Measurements from ENCODE around the gene RPS14. TPM values are rescaled to one million over a fixed set of nuclear protein-coding genes. Genes with fewer than 3 reads are reported as not detected.
A peak's percentile ranks its signal among the peaks of the same experiment; 100 is the strongest.

RPS14 gene
- 3,540 to 4,624 TPM (median 3,588 TPM) in 3 replicates for polyA plus RNA-seq
- polyA plus RNA-seq (2011; ENCODE audit: low read depth), result 630 TPM
- polyA plus RNA-seq (2011; cell fraction: cytosol; rRNA removed), result 6,466 and 6,976 TPM in 2 replicates
- 1,255 and 1,377 TPM in 2 replicates for polyA plus RNA-seq (2011; cell fraction: nucleus; rRNA removed)
- polyA plus RNA-seq (2012; ENCODE audit: low replicate concordance), result 2,935 and 4,321 TPM in 2 replicates
- polyA minus RNA-seq, result 778 to 1,315 TPM (median 1,196 TPM) in 3 replicates
- 781 TPM for polyA minus RNA-seq (2011; cell fraction: cytosol; rRNA and poly(A)+ RNA removed)
- polyA minus RNA-seq (2011; cell fraction: nucleus; rRNA and poly(A)+ RNA removed), result 129 and 187 TPM in 2 replicates

- H3K36me3 ChIP-seq (ENCODE audit: control insufficient read depth in 2 of 2, extremely low read depth in 1 of 2, insufficient read depth in 2 of 2, low read length in 2 of 2), result peaks cover 33 to 37% of the 10 kb centered on the region in 2 experiments
- FAIRE-seq (no peak), DNase-seq (ENCODE audit: low read depth, low spot score) (peak; percentile 89)
- no peaks in the 10 kb centered on the region for H3K9me3 ChIP-seq (ENCODE audit: control insufficient read depth, low read depth, low read length)
- TF ChIP-seq EZH2 (IDR thresholded peaks at IDR 0.05; ENCODE audit: low read length), result no peak
- peak; percentile 88 to 91 (median 90) for TF ChIP-seq CTCF (optimal IDR thresholded peaks at IDR 0.05 in 1 of 3, IDR thresholded peaks at IDR 0.05 in 1 of 3, conservative IDR thresholded peaks at IDR 0.05 in 1 of 3; ENCODE audit: extremely low read depth in 1 of 3, insufficient read depth in 2 of 3, low read length in 3 of 3)
- H4K20me1 ChIP-seq (ENCODE audit: control insufficient read depth, extremely low read depth, insufficient read depth, low read length), result peaks cover 31% of the 10 kb centered on the region
- peaks cover 42% of the 10 kb centered on the region for H3K79me2 ChIP-seq (ENCODE audit: control insufficient read depth, insufficient read depth, low read length)
- peak within 1 kb of the TSS; percentile 94 for H2AFZ ChIP-seq (ENCODE audit: control insufficient read depth, low read length)
- H3K4me2 ChIP-seq (ENCODE audit: control insufficient read depth, extremely low read depth, insufficient read depth, low read depth, low read length), result peak within 1 kb of the TSS; percentile 81
- H3K4me1 ChIP-seq (ENCODE audit: control insufficient read depth, extremely low read depth, insufficient read depth, low read length), result peaks cover 12% of the 10 kb centered on the region
- no peaks in the 10 kb centered on the region for H3K27me3 ChIP-seq (ENCODE audit: control insufficient read depth, extremely low read depth, insufficient read depth, low read length)
- peak within 1 kb of the TSS; percentile 72 to 95 (median 85) for H3K4me3 ChIP-seq (ENCODE audit: control insufficient read depth in 2 of 3, extremely low read depth in 1 of 3, insufficient read depth in 2 of 3, low read depth in 1 of 3, low read length in 3 of 3)
- H3K9ac ChIP-seq (ENCODE audit: control insufficient read depth, extremely low read depth, insufficient read depth, low read length), result peak within 1 kb of the TSS; percentile 99
- dilution Hi-C loops (cut with MboI; ENCODE audit: extremely low pct_ligation_motif_present, low sequenced_read_pairs), result no loop called here
- H3K27ac ChIP-seq (ENCODE audit: control insufficient read depth, insufficient read depth, low read length), result peak within 1 kb of the TSS; percentile 98
- no peaks in the 10 kb centered on the region for H3K9me1 ChIP-seq (ENCODE audit: control insufficient read depth, extremely low read depth, insufficient read depth, low read length)
Observed at GRCh38 chr5:150449517-150450339, at the start of gene RPS14. Gene RPS14, minus strand, starts transcription at chr5:150449739. Its CDS starts 2,006 bp downstream, at chr5:150447733.

- Histone ChIP-seq H3K36me3 (ENCODE audit: control insufficient read depth in 2 of 2, extremely low read depth in 1 of 2, insufficient read depth in 2 of 2, low read length in 2 of 2) (peaks cover 3 to 4% of the 10 kb centered on the region in 2 experiments), H2AFZ (ENCODE audit: control insufficient read depth, low read length) (no peak overlapping the region), H3K79me2 (ENCODE audit: control insufficient read depth, insufficient read depth, low read length) (peaks cover 84% of the 10 kb centered on the region), H3K4me3 (ENCODE audit: control insufficient read depth in 2 of 3, extremely low read depth in 1 of 3, insufficient read depth in 2 of 3, low read depth in 1 of 3, low read length in 3 of 3) (peak overlapping the region in 1 of 3 experiments; percentile 38), H4K20me1 (ENCODE audit: control insufficient read depth, extremely low read depth, insufficient read depth, low read length) (peaks cover 2% of the 10 kb centered on the region), H3K27me3 (ENCODE audit: control insufficient read depth, extremely low read depth, insufficient read depth, low read length) (no peaks in the 10 kb centered on the region), H3K9ac (ENCODE audit: control insufficient read depth, extremely low read depth, insufficient read depth, low read length) (no peak overlapping the region), H3K4me1 (ENCODE audit: control insufficient read depth, extremely low read depth, insufficient read depth, low read length) (peaks cover 70% of the 10 kb centered on the region), H3K27ac (ENCODE audit: control insufficient read depth, insufficient read depth, low read length) (peak overlapping the region; percentile 4), H3K4me2 (ENCODE audit: control insufficient read depth, extremely low read depth, insufficient read depth, low read depth, low read length) (no peak overlapping the region), H3K9me1 (ENCODE audit: control insufficient read depth, extremely low read depth, insufficient read depth, low read length) (peaks cover 20% of the 10 kb centered on the region), H3K9me3 (ENCODE audit: control insufficient read depth, low read depth, low read length) (no peaks in the 10 kb centered on the region)
- DNase-seq (ENCODE audit: low read depth, low spot score), result no peak
- TF ChIP-seq CTCF (optimal IDR thresholded peaks at IDR 0.05 in 1 of 3, IDR thresholded peaks at IDR 0.05 in 1 of 3, conservative IDR thresholded peaks at IDR 0.05 in 1 of 3; ENCODE audit: extremely low read depth in 1 of 3, insufficient read depth in 2 of 3, low read length in 3 of 3), result no peak
- TF ChIP-seq EZH2 (IDR thresholded peaks at IDR 0.05; ENCODE audit: low read length), result no peak
- FAIRE-seq, result no peak
- dilution Hi-C loops (cut with MboI; ENCODE audit: extremely low pct_ligation_motif_present, low sequenced_read_pairs), result no loop called here
Observed at GRCh38 chr5:150498971-150499370, 49.4 kb upstream of the RPS14 start.
